ENCODE measurements around the gene BTLA. TPM values are rescaled to one million over a fixed set of nuclear protein-coding genes. Genes with fewer than 3 reads are reported as not detected.

The BTLA gene
- total and polyA plus RNA-seq, 10 of the 15 experiments (the other 5 are each of a cell fraction or from before 2014, with no cell fraction given) = 55.4 to 134 (median 84.2) TPM

- TF ChIP-seq SRF (IDR thresholded peaks at IDR 0.05; ENCODE audit: low read depth in 2 of 2, low read length in 2 of 2) = peak in 1 of 2 experiments; percentile 29; a peak in 1 of 4 replicates
- 0 out of 2 replicates have a peak, but pooled peaks have one; percentile 12 for TF ChIP-seq CREM (IDR thresholded peaks at IDR 0.05; ENCODE audit: low read depth)
- TF ChIP-seq SUPT20H (IDR thresholded peaks at IDR 0.05; ENCODE audit: borderline replicate concordance, control insufficient read depth, low read depth, low read length) = no peak
- TF ChIP-seq, protein P1, sequence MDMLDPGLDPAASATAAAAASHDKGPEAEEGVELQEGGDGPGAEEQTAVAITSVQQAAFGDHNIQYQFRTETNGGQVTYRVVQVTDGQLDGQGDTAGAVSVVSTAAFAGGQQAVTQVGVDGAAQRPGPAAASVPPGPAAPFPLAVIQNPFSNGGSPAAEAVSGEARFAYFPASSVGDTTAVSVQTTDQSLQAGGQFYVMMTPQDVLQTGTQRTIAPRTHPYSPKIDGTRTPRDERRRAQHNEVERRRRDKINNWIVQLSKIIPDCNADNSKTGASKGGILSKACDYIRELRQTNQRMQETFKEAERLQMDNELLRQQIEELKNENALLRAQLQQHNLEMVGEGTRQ (IDR thresholded peaks at IDR 0.05; ENCODE audit: borderline replicate concordance, low read depth, low read length) = no peak
- no peak; the same call in none of the 2 replicates for TF ChIP-seq MLLT1 (IDR thresholded peaks at IDR 0.05)
- TF ChIP-seq ZNF207 (IDR thresholded peaks at IDR 0.05; ENCODE audit: borderline replicate concordance) = no peak
- TF ChIP-seq EGR1 (IDR thresholded peaks at IDR 0.05; ENCODE audit: borderline replicate concordance in 1 of 2, low read depth in 2 of 2, low read length in 2 of 2) = no peak
- no peak; the same call in none of the 2 replicates for TF ChIP-seq IKZF1 (conservative IDR thresholded peaks at IDR 0.05)
- no peak for TF ChIP-seq SMARCA5 (IDR thresholded peaks at IDR 0.05)
- no peak for TF ChIP-seq POU2F2 (IDR thresholded peaks at IDR 0.05; ENCODE audit: borderline replicate concordance, low read depth, low read length)
- TF ChIP-seq CBX5 (IDR thresholded peaks at IDR 0.05; ENCODE audit: low read depth) = no peak
- no peak for TF ChIP-seq PML (IDR thresholded peaks at IDR 0.05; ENCODE audit: low read length)
- TF ChIP-seq KDM1A (IDR thresholded peaks at IDR 0.05; ENCODE audit: borderline replicate concordance) = no peak
- TF ChIP-seq REST (IDR thresholded peaks at IDR 0.05; ENCODE audit: low read depth, low read length) = no peak
- TF ChIP-seq TCF7 (IDR thresholded peaks at IDR 0.05; ENCODE audit: borderline replicate concordance) = no peak
- no peak for TF ChIP-seq SIN3A (IDR thresholded peaks at IDR 0.05; ENCODE audit: low read depth, low read length)
- no peak for TF ChIP-seq HDAC6 (IDR thresholded peaks at IDR 0.05; ENCODE audit: unreplicated experiment)
- TF ChIP-seq CREB1 (IDR thresholded peaks at IDR 0.05; ENCODE audit: low read depth) = no peak
- TF ChIP-seq ZZZ3 (IDR thresholded peaks at IDR 0.05; ENCODE audit: control insufficient read depth, insufficient read length, low read depth) = no peak
- no peak for TF ChIP-seq YY1 (IDR thresholded peaks at IDR 0.05; ENCODE audit: low read depth, low read length)
Observed at GRCh38 chr3:112456147-112456546, 43.1 kb downstream of the BTLA start (continued).
